ENCODE data around the gene UGCG. TPM values are rescaled to one million over a fixed set of nuclear protein-coding genes. Genes with fewer than 3 reads are reported as not detected.
"Not testable (repeated sequence)": the region's sequence is repeated elsewhere in the genome, so short reads cannot be mapped to it uniquely, and the experiment has no call there.

UGCG gene
- polyA plus RNA-seq, 4 donors = 11.6 to 68.3 (median 20.4) TPM

DNA sequence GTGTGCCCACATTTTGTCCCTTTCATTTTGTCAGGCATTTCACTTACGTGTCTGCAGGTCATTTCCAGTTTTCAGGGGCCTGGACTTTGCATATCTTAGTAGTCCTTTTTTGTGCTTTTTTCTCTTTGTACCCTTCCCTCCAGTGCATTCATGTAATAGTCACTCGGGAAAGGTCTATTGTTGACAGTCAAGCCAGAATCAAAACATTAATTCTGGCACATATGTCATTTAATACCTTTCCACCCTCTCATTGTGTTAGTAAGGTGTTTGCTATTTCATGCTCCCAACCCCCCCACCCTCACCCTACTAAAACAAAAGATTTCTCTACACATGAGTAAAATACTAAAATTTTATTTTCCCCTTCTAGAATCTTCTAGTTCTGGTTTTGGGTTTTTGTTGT, 42.7 kb downstream of the UGCG start:
- Histone ChIP-seq H3K9me3 (ENCODE audit: control insufficient read depth in 2 of 2, insufficient read depth in 1 of 2, low read depth in 1 of 2, low read length in 1 of 2) (no peaks in the 10 kb centered on the region), H3K4me1 (ENCODE audit: control insufficient read depth in 3 of 3, insufficient read depth in 2 of 3, low read depth in 1 of 3, low read length in 2 of 3) (peaks cover 0 to 8% (median 7%) of the 10 kb centered on the region in 3 donors), H3K27me3 (ENCODE audit: control insufficient read depth in 3 of 3, insufficient read depth in 3 of 3, low read length in 3 of 3) (no peaks in the 10 kb centered on the region), H3K36me3 (ENCODE audit: control insufficient read depth in 3 of 3, insufficient read depth in 2 of 3, low read depth in 1 of 3, low read length in 3 of 3) (peaks cover under 1 to 8% (median 7%) of the 10 kb centered on the region in 3 donors), H3K27ac (ENCODE audit: low read depth in 1 of 3, low read length in 2 of 3) (no peak overlapping the region), H3K4me3 (ENCODE audit: low read depth in 1 of 3, low read length in 3 of 3) (no peak overlapping the region)
- WGBS, 3 donors = 91 to 95% (median 92%) methylated on average over 2 of the region's 2 CpGs
- FAIRE-seq (no peak), DNase-seq (no peak)

GRCh38 chr9:111940697-111941096, 44.1 kb downstream of the UGCG start:
- FAIRE-seq (no peak), DNase-seq (no peak)
- Histone ChIP-seq H3K27ac (ENCODE audit: low read depth in 1 of 3, low read length in 2 of 3) (no peak overlapping the region), H3K9me3 (ENCODE audit: control insufficient read depth in 2 of 2, insufficient read depth in 1 of 2, low read depth in 1 of 2, low read length in 1 of 2) (no peaks in the 10 kb centered on the region), H3K36me3 (ENCODE audit: control insufficient read depth in 3 of 3, insufficient read depth in 2 of 3, low read depth in 1 of 3, low read length in 3 of 3) (peaks cover 0 to 4% (median 2%) of the 10 kb centered on the region in 3 donors), H3K27me3 (ENCODE audit: control insufficient read depth in 3 of 3, insufficient read depth in 3 of 3, low read length in 3 of 3) (no peaks in the 10 kb centered on the region), H3K4me1 (ENCODE audit: control insufficient read depth in 3 of 3, insufficient read depth in 2 of 3, low read depth in 1 of 3, low read length in 2 of 3) (peaks cover 0 to 7% (median 5%) of the 10 kb centered on the region in 3 donors), H3K4me3 (ENCODE audit: low read depth in 1 of 3, low read length in 3 of 3) (no peak overlapping the region)
- WGBS, 3 donors = 83 to 99% (median 89%) methylated on average over 3 of the region's 3 CpGs

GRCh38 chr9:111943200-111943599, 46.6 kb downstream of the UGCG start:
- FAIRE-seq (no peak), DNase-seq (no peak)
- Histone ChIP-seq H3K36me3 (ENCODE audit: control insufficient read depth in 3 of 3, insufficient read depth in 2 of 3, low read depth in 1 of 3, low read length in 3 of 3) (no peaks in the 10 kb centered on the region), H3K27me3 (ENCODE audit: control insufficient read depth in 3 of 3, insufficient read depth in 3 of 3, low read length in 3 of 3) (no peaks in the 10 kb centered on the region), H3K4me3 (ENCODE audit: low read depth in 1 of 3, low read length in 3 of 3) (no peak overlapping the region), H3K9me3 (ENCODE audit: control insufficient read depth in 2 of 2, insufficient read depth in 1 of 2, low read depth in 1 of 2, low read length in 1 of 2) (no peaks in the 10 kb centered on the region), H3K4me1 (ENCODE audit: control insufficient read depth in 3 of 3, insufficient read depth in 2 of 3, low read depth in 1 of 3, low read length in 2 of 3) (peaks cover 0 to 5% (median 5%) of the 10 kb centered on the region in 3 donors), H3K27ac (ENCODE audit: low read depth in 1 of 3, low read length in 2 of 3) (no peak overlapping the region)
- WGBS, 3 donors = 96 to 98% (median 97%) methylated on average over 3 to 4 of the region's 4 CpGs

DNA sequence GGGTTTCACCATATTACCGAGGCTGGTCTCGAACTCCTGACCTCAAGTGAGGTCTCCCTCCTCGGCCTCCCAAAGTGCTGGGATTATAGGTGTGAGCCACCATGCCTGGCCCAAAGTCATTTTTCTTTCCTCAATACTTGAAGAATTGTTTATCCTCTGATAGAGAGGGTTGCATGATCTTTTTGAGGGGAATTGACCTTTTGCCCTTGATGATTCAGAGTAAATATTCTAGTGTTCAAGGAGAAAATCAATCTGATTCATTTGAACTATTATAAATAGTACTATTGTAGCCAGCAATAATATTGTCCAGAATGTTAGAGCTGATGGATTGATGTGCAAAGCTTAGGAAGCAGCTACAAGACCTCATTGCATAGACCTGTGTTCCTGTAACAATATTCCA, 47.1 kb downstream of the UGCG start:
- H3K27me3 ChIP-seq (ENCODE audit: control insufficient read depth in 3 of 3, insufficient read depth in 3 of 3, low read length in 3 of 3) = no peaks in the 10 kb centered on the region
- no peak overlapping the region for H3K27ac ChIP-seq (ENCODE audit: low read depth in 1 of 3, low read length in 2 of 3)
- no peaks in the 10 kb centered on the region for H3K9me3 ChIP-seq (ENCODE audit: control insufficient read depth in 2 of 2, insufficient read depth in 1 of 2, low read depth in 1 of 2, low read length in 1 of 2)
- H3K4me1 ChIP-seq (ENCODE audit: control insufficient read depth in 3 of 3, insufficient read depth in 2 of 3, low read depth in 1 of 3, low read length in 2 of 3) = peaks cover 0 to 5% (median 2%) of the 10 kb centered on the region in 3 donors
- no peak overlapping the region for H3K4me3 ChIP-seq (ENCODE audit: low read depth in 1 of 3, low read length in 3 of 3)
- 92 to 100% (median 94%) methylated on average over 3 of the region's 3 CpGs for WGBS, 3 donors
- DNase-seq = no peak
- FAIRE-seq = no peak
- H3K36me3 ChIP-seq (ENCODE audit: control insufficient read depth in 3 of 3, insufficient read depth in 2 of 3, low read depth in 1 of 3, low read length in 3 of 3) = no peaks in the 10 kb centered on the region

DNA sequence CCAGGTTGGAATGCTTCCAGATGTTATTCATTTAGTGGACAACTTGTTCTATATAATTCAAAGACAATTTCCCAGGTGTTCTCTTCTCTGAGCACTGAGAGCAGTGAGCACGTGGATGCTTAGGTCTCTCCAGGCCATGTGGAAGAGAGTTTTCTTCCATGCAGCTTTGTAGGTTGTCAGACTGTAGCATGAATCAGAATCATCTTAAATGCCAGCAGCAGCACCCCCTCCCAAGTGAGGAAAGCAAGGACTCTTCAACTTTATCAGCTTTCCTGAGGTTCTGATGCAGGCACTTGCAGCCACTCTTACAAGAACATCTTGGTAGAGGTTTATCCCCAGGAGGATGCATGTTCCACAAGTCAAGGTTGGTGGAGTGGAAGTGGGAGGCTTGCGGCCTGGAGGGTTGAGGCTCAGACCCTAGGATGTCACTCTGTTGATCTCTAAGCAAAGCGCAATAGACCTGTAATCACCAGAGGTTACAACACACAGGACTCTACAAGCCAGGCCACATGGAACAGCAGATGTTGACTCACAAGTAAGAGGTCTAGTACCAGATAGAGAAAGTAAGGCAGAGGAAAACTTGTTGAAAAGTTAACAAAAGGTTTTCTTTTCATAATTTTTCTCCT, 47.7 kb downstream of the UGCG start:
- H3K4me3 ChIP-seq (ENCODE audit: low read depth in 1 of 3, low read length in 3 of 3) = no peak overlapping the region
- FAIRE-seq = no peak

DNA sequence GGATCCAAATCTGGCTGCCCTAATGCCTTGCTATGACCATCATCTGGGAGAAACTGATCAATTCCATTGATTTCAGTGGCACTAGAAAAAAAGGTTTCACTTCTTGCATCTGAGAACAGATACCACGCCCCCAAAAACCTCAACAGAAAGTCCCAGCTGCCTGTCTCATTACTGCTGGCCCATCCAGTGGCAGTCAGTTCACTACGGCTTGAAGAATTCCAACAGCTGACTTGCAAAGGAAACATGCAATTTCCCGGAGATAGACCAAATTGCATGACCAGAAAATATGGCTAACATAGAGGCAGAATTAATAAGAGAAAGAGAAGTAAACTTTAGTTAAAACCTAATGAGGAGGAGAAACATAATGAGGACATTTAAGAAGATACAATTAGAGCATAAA, 48.6 kb downstream of the UGCG start:
- H3K9me3 ChIP-seq (ENCODE audit: control insufficient read depth in 2 of 2, insufficient read depth in 1 of 2, low read depth in 1 of 2, low read length in 1 of 2) = no peaks in the 10 kb centered on the region
- FAIRE-seq (no peak), DNase-seq (no peak)
- no peaks in the 10 kb centered on the region for H3K27me3 ChIP-seq (ENCODE audit: control insufficient read depth in 3 of 3, insufficient read depth in 3 of 3, low read length in 3 of 3)
- no peaks in the 10 kb centered on the region for H3K36me3 ChIP-seq (ENCODE audit: control insufficient read depth in 3 of 3, insufficient read depth in 2 of 3, low read depth in 1 of 3, low read length in 3 of 3)
- 45 to 63% (median 60%) methylated on average over 3 of the region's 3 CpGs for WGBS, 3 donors
- no peak overlapping the region for H3K27ac ChIP-seq (ENCODE audit: low read depth in 1 of 3, low read length in 2 of 3)
- peaks cover 0 to 5% (median 2%) of the 10 kb centered on the region in 3 donors for H3K4me1 ChIP-seq (ENCODE audit: control insufficient read depth in 3 of 3, insufficient read depth in 2 of 3, low read depth in 1 of 3, low read length in 2 of 3)
- H3K4me3 ChIP-seq (ENCODE audit: low read depth in 1 of 3, low read length in 3 of 3) = no peak overlapping the region

More for the DNA sequence above, 47.7 kb downstream of the UGCG start:
- no peak overlapping the region for H3K27ac ChIP-seq (ENCODE audit: low read depth in 1 of 3, low read length in 2 of 3)
- peaks cover 0 to 5% (median 2%) of the 10 kb centered on the region in 3 donors for H3K4me1 ChIP-seq (ENCODE audit: control insufficient read depth in 3 of 3, insufficient read depth in 2 of 3, low read depth in 1 of 3, low read length in 2 of 3)
- DNase-seq = no peak
- H3K27me3 ChIP-seq (ENCODE audit: control insufficient read depth in 3 of 3, insufficient read depth in 3 of 3, low read length in 3 of 3) = no peaks in the 10 kb centered on the region
- H3K9me3 ChIP-seq (ENCODE audit: control insufficient read depth in 2 of 2, insufficient read depth in 1 of 2, low read depth in 1 of 2, low read length in 1 of 2) = no peaks in the 10 kb centered on the region
- no peaks in the 10 kb centered on the region for H3K36me3 ChIP-seq (ENCODE audit: control insufficient read depth in 3 of 3, insufficient read depth in 2 of 3, low read depth in 1 of 3, low read length in 3 of 3)
- 92 to 96% (median 94%) methylated on average over 3 of the region's 3 CpGs for WGBS, 3 donors

- not testable (repeated sequence) for FAIRE-seq; H3K27ac ChIP-seq (ENCODE audit: low read depth in 1 of 3, low read length in 2 of 3); H3K4me3 ChIP-seq (ENCODE audit: low read depth in 1 of 3, low read length in 3 of 3); H3K9me3 ChIP-seq (ENCODE audit: control insufficient read depth in 2 of 2, insufficient read depth in 1 of 2, low read depth in 1 of 2, low read length in 1 of 2); DNase-seq; H3K4me1 ChIP-seq (ENCODE audit: control insufficient read depth in 3 of 3, insufficient read depth in 2 of 3, low read depth in 1 of 3, low read length in 2 of 3); H3K36me3 ChIP-seq (ENCODE audit: control insufficient read depth in 3 of 3, insufficient read depth in 2 of 3, low read depth in 1 of 3, low read length in 3 of 3); H3K27me3 ChIP-seq (ENCODE audit: control insufficient read depth in 3 of 3, insufficient read depth in 3 of 3, low read length in 3 of 3)
- 95 to 97% (median 96%) methylated on average over 21 of the region's 21 CpGs for WGBS, 3 donors
Observed at GRCh38 chr9:111948109-111948508, 51.5 kb downstream of the UGCG start.

- no peaks in the 10 kb centered on the region for H3K36me3 ChIP-seq (ENCODE audit: control insufficient read depth in 3 of 3, insufficient read depth in 2 of 3, low read depth in 1 of 3, low read length in 3 of 3)
- H3K27me3 ChIP-seq (ENCODE audit: control insufficient read depth in 3 of 3, insufficient read depth in 3 of 3, low read length in 3 of 3) = no peaks in the 10 kb centered on the region
- no peak for FAIRE-seq
- no peak overlapping the region for H3K4me3 ChIP-seq (ENCODE audit: low read depth in 1 of 3, low read length in 3 of 3)
- DNase-seq = no peak
- H3K4me1 ChIP-seq (ENCODE audit: control insufficient read depth in 3 of 3, insufficient read depth in 2 of 3, low read depth in 1 of 3, low read length in 2 of 3) = peaks cover 0 to 2% (median 0%) of the 10 kb centered on the region in 3 donors
- no peak overlapping the region for H3K27ac ChIP-seq (ENCODE audit: low read depth in 1 of 3, low read length in 2 of 3)
- WGBS, 3 donors = 59 to 69% (median 66%) methylated on average over 2 of the region's 2 CpGs
- no peaks in the 10 kb centered on the region for H3K9me3 ChIP-seq (ENCODE audit: control insufficient read depth in 2 of 2, insufficient read depth in 1 of 2, low read depth in 1 of 2, low read length in 1 of 2)
Observed at GRCh38 chr9:111948951-111949350, 52.3 kb downstream of the UGCG start.

DNA sequence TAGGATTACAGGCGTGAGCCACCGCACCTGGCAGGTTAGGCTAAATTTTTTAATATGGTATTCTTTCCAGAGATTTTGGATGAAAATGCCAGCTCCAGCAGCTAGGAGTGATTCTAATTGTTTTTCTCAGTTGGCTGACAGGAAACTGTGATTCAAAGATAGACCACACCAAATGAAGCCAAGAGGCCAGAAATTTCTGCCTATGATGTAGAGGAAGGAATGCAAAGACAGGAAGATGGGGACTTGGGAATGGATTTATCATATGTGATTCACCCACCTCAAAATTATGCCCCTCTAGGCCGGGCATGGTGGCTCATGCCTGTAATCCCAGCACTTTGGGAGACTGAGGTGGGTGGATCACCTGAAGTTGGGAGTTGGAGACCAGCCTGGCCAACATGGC, 53.3 kb downstream of the UGCG start:
- 94 to 98% (median 97%) methylated on average over 3 of the region's 3 CpGs for WGBS, 3 donors
- Histone ChIP-seq H3K4me1 (ENCODE audit: control insufficient read depth in 3 of 3, insufficient read depth in 2 of 3, low read depth in 1 of 3, low read length in 2 of 3) (no peaks in the 10 kb centered on the region), H3K27ac (ENCODE audit: low read depth in 1 of 3, low read length in 2 of 3) (no peak overlapping the region), H3K9me3 (ENCODE audit: control insufficient read depth in 2 of 2, insufficient read depth in 1 of 2, low read depth in 1 of 2, low read length in 1 of 2) (no peaks in the 10 kb centered on the region), H3K4me3 (ENCODE audit: low read depth in 1 of 3, low read length in 3 of 3) (no peak overlapping the region), H3K36me3 (ENCODE audit: control insufficient read depth in 3 of 3, insufficient read depth in 2 of 3, low read depth in 1 of 3, low read length in 3 of 3) (no peaks in the 10 kb centered on the region), H3K27me3 (ENCODE audit: control insufficient read depth in 3 of 3, insufficient read depth in 3 of 3, low read length in 3 of 3) (no peaks in the 10 kb centered on the region)
- DNase-seq (no peak), FAIRE-seq (no peak)

Data from small intestine (tissue), 7 donors.